OCI-LY7 (cell line): Measurements from ENCODE around the gene VIPR2.

Experiments
- CTCF ChIP-seq: fragments of 200-600 bp; sonication (generic); conservative IDR thresholded peaks from 2 replicates; pipeline ENCODE4 v1.5.1; 2014; ENCODE audit warnings: mild to moderate bottlenecking, antibody characterized with exemption, low read length, moderate library complexity, mixed read lengths
- EZH2phosphoT487 ChIP-seq: fragments of 200-600 bp; sonication (generic); IDR thresholded peaks from 2 replicates; pipeline ENCODE4 v1.6.1; 2018; ENCODE audit warnings: low read depth, borderline replicate concordance, mild to moderate bottlenecking, mixed run types, antibody characterized with exemption, low read length, moderate library complexity, mixed read lengths

DNA sequence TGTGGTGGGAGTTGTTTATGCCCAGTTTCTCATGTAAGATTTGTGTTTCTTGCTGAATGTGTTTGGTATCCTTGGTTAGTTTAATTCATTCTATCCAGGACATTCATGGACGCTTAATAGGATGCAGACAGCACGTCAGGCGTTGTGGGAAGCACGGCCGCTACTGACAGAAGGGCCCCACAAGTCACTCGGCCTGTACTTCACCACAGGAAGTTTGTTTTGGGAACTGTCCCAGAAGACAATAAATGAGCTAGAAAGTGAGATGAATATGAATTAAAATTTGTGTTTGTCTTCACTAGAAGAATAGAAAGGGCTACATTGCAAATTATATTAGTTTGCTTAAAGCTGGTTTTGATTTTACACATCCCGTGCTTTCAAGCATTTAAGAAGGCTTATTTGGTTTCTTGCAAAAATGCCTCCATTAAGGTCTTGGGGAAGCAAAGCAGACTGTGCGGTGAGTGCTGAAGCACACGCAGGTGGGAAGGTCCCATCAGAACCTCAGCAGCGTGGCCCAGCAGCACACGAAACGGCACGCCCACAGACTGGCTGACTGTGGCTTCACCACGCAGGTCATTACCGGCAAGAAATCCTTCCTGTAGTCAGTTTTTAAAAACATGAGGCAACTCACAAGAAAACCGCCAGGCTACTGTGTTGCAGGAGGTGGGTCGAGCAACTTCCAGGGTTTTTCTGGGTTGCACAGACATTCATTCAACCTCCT, 74.1 kb downstream of the VIPR2 start:
- no peak for TF ChIP-seq CTCF
- TF ChIP-seq EZH2phosphoT487: no peak
